Kidney epithelial cell (primary cell): ENCODE results near the gene NPLOC4. TPM values are rescaled to one million over a fixed set of nuclear protein-coding genes. Genes with fewer than 3 reads are reported as not detected.

Experiments
- DNase-seq: peaks from one replicate; pipeline ENCODE4 v3.0.0-alpha.2; 2010; ENCODE audit warnings: low read depth
- H3K27me3 ChIP-seq: 2 replicates; pipeline ENCODE4 v1.6.0; 2011; ENCODE audit warnings: low read length; ENCODE audit not compliant: control insufficient read depth, insufficient read depth
- H3K36me3 ChIP-seq: 2 replicates; pipeline ENCODE4 v1.5.1; 2011; ENCODE audit warnings: low read length; ENCODE audit not compliant: control insufficient read depth, insufficient read depth
- H3K4me3 ChIP-seq: 2 replicates; pipeline ENCODE4 v1.5.1; 2011; ENCODE audit warnings: low read depth, mild to moderate bottlenecking, control low read depth, low read length
- CTCF ChIP-seq: IDR thresholded peaks from 2 replicates; pipeline ENCODE4 v1.5.1; 2011; ENCODE audit warnings: mild to moderate bottlenecking, moderate library complexity, low read length, control low read depth, inconsistent platforms; ENCODE audit not compliant: insufficient read depth, poor library complexity, severe bottlenecking
- total RNA-seq: library from RNA; depleted of rRNA; stranded (reverse); fragments of >200 nt; gene quantifications from 2 replicates; pipeline ENCODE4 v1.2.3, GENCODE V29; 2015

Gene NPLOC4
- total RNA-seq, 1 donor from 2014 or later, result 61.4 TPM

DNA sequence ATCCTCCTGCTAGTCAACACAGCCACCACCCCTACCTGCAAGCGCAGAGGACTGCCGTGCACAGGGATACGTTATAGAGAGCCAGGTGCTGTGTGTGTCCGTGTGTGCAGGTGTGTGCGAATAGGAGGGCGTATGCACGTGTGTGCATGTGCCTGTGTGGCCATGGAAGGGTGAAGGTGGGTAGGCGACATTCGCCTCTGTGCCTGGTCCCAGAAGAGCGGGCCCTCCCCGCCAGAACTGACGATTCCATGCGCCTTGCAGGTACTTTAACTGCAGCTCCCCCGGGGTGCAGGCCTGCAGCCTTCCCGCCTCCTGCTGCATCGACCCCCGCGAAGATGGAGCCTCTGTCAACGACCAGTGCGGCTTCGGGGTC is 10.7 kb upstream of the NPLOC4 start:
- no peaks in the 10 kb centered on the region for H3K36me3 ChIP-seq
- no peak for TF ChIP-seq CTCF
- no peak overlapping the region for H3K4me3 ChIP-seq
- DNase-seq, result no peak
- H3K27me3 ChIP-seq, result peaks cover 24% of the 10 kb centered on the region

GRCh38 chr17:81646869-81647600 is 10.1 kb upstream of the NPLOC4 start:
- H3K4me3 ChIP-seq, result no peak overlapping the region
- DNase-seq, result no peak
- peaks cover 24% of the 10 kb centered on the region for H3K27me3 ChIP-seq
- H3K36me3 ChIP-seq, result no peaks in the 10 kb centered on the region
- no peak for TF ChIP-seq CTCF

- no peak overlapping the region for H3K4me3 ChIP-seq
- peaks cover 24% of the 10 kb centered on the region for H3K27me3 ChIP-seq
- DNase-seq, result no peak
- H3K36me3 ChIP-seq, result no peaks in the 10 kb centered on the region
- TF ChIP-seq CTCF, result no peak
These were observed 8.4 kb upstream of the NPLOC4 start for GRCh38 chr17:81644976-81645952.

- Histone ChIP-seq H3K36me3 (no peaks in the 10 kb centered on the region), H3K27me3 (peaks cover 24% of the 10 kb centered on the region), H3K4me3 (no peak overlapping the region)
- no peak for TF ChIP-seq CTCF
- no peak for DNase-seq
These were observed 7.6 kb upstream of the NPLOC4 start for GRCh38 chr17:81644496-81644895.

DNA sequence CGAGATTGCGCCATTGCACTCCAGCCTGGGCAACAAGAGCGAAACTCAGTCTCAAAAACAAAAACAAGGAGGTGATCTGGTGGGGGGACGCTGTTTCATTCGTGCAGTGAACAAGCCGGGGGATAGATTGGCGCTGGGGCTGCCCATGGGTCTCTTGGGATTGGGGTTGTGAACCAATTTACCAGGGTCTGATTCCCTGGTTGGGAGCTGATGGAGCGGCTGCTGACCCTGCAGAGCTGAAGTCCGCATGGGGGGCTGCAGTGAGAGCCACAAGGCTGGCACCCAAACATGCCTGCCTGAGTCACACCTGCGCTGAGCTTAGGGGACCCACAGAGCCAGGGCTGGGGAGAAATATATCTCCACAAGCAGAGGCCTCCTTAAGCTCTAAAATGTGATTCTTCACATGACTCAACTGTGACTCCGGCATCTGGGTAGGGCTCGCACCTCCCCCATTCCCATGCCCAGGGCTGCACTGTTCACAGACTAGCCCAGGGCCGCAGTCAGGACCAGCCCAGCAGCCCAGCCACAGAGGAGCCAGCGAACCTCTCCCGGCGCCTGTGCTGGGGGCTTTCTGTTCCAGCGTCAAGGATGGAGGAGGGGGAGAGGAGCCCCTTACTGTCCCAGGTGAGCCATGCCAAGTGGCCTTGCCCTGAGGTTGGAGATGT is 5.0 kb upstream of the NPLOC4 start:
- H3K36me3 ChIP-seq, result no peaks in the 10 kb centered on the region
- no peak overlapping the region for H3K4me3 ChIP-seq
- DNase-seq, result no peak
- H3K27me3 ChIP-seq, result peaks cover 4% of the 10 kb centered on the region
- TF ChIP-seq CTCF, result no peak
